GM19455 (cell line): ENCODE measurements around the gene LRFN3.
"Not testable (repeated sequence)": the region's sequence is repeated elsewhere in the genome, so short reads cannot be mapped to it uniquely, and the experiment has no call there.

ENCODE experiments used
- ATAC-seq: cut with Tn5 transposase; IDR thresholded peaks from one replicate; pipeline ENCODE4 v1.9.1; 2021; ENCODE audit not compliant: unreplicated experiment

The LRFN3 gene

DNA sequence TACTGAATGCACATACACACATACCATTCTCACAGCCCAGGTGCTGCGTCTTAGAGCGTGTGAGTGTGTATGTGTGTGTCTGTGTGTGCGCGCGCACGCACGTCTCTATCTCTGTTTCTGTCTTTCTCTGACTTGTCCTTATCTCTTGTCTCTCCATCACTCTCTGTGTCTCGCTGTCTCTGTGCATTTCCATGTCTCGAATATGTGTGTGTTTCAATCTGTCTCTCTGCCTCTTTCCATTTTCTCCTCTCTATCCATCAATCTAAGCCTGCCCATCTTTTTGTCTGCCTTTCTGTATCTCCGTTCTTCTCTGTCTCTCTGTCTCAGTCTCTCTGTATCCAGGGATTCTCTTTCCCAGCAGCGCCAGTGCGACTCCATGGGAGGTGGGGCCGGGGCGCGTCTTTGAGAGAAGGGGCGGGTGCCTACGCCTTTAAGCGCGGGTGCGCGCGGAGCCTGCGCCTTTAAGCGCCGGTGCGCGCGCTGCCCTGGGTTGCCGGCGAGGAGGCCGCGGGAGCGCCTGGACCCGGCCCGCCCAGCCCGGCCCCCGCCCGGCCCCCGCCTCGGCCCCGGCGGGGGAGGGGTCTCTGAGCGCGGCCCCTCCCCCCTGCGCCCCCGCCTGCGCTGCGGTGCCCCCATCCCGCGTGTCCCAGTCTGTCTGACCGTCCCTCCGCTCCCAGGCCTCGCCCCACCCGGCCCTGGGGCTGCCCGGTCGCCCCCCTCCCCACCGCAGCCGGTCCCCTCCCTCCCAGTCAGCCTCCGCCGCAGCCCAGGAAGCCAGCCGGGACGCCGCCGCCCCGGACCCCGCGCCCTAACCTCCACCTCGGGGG is at the start of gene LRFN3:
TSS of gene LRFN3 (plus strand) at position 464 of the 827 bp plus-strand sequence. CDS start 3,052 bp downstream, outside the sequence.
- ATAC-seq, result no peak

- ATAC-seq, result no peak
Observed at GRCh38 chr19:35887197-35887596, 49.0 kb upstream of the LRFN3 start.

GRCh38 chr19:35888398-35888797 is 47.8 kb upstream of the LRFN3 start:
- no peak for ATAC-seq

GRCh38 chr19:35889370-35890112 is 46.6 kb upstream of the LRFN3 start:
- no peak for ATAC-seq

DNA sequence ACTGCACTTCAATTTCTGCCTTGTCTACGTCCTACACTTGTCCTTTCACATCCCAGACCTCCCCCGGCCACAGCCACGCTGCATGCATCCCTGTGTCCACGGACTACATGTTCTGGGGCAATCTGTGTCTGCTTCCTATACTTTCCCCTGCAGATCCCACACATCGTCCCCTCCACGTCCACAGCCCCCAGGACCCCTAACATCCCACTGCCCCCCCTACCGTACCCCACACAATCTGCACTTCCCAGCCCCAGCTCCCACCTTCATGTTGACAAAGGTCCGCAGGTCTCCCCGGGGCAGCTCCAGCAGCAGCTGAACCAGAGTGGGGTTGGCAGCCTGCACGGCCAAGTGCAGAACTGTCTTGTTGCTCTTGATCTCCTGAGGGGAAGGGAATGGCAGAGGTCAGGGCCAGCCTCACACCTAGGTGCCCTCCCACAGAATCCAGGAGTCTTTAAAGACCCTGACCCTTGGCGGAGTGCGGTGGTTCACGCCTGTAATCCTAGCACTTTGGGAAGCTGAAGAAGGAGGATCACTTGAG is 46.0 kb upstream of the LRFN3 start:
- no peak for ATAC-seq

DNA sequence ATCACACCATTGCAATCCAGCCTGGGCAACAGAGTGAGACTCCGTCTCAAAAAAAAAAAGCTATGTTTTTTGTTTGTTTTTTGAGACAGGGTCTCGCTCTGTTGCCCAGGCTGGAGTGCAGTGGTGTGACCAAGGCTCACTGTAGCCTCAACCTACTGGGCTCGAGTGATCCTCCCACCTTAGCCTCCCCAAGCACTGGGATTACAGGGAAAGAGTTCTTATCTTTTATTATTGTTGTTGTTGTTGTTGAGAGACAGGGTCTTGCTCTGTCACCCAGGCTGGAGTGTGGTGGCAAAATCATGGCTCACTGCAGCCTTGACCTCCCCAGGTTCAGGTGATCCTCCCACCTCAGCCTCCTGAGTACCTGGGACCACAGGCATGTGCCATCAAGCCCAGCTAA is 44.4 kb upstream of the LRFN3 start:
- ATAC-seq, result not testable (repeated sequence)

GRCh38 chr19:35894342-35894741 is 41.8 kb upstream of the LRFN3 start:
- ATAC-seq, result no peak

GRCh38 chr19:35895911-35896642 is 40.1 kb upstream of the LRFN3 start:
- ATAC-seq, result no peak

- no peak for ATAC-seq
Observed at GRCh38 chr19:35896643-35897040, 39.5 kb upstream of the LRFN3 start.

DNA sequence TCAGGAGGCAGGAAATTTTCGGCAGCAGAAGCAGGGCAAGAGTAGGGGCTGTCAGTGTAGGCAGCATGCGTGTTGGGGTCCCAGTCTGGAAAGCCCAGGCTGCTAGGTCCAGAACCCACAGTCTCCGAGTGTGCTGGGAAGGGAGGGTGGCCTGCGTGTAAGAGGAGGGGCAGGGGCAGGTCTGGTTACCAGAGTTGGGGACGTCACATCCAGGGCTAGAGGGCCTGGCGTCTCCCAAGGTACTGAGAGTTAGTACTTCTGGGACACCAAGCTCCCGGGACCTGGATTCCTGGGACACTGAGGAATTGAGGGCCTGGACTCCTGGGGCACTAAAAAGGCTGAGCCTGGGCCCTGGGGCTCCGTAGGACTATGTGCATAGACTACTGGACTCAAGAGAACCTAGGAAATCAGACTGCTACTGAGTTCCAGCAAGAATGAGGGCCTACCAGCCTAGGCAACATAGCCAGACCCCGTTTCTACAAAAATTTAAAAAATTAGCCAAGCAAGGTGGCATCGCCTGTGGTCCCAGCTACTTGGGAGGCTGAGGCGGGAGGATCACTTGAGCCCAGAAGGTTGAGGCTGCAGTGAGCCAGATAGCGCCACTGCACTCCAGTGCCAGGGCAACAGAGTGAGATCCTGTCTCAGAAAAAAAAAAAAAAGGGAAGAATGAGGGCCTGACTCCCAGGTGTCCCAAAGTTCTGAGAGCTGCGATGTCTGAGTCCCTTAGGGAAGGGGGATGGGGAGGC is 38.3 kb upstream of the LRFN3 start:
- ATAC-seq, result no peak

DNA sequence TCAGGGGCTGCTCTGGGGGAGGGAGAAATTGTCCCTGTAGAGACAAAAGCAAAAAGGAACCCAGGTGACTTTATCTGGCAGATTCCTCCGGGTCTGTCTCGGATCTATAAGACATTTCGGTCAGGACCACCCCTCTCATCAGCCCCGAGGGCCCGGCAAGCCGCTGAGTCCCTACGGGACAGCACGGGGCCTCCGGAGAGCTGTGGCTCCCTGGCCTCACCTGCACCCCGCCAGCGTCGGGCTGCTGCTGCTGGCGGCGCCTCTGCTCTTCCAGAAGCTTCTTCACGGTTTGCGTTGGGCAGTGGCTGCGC is 37.7 kb upstream of the LRFN3 start:
- ATAC-seq, result no peak

DNA sequence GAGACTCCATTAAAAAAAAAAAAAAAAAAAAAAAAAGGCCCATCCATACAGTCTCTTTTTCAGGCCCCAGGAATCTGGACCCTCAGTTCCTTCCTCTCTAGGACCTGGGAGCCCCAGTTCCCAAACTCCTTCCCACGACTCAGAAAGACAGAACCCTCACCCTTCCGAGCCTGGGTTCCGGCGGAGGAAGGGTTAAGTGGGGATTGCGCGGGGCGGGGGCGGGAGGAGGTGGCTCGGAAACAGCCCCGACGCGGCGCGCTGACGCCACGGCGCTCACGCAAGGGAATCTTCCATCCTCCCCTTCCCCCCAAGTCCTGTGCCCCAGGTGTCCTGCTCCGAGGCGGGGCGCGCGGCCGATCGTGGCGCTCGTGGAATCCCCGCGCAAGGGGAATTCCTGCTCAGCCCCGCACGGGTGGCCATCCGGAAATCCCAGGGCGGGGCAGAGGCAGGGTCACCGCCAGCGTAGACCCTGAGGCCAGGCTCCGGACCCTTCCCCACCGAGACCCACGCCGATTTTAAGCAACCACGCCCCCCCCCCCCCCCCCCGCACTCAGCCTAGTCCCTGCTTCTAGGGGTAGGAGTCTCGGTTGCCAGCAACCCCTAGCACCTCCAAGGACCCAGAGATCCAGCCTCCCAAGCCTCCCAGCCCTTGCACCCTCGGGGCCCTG is 36.5 kb upstream of the LRFN3 start:
- peak; percentile 34 for ATAC-seq

DNA sequence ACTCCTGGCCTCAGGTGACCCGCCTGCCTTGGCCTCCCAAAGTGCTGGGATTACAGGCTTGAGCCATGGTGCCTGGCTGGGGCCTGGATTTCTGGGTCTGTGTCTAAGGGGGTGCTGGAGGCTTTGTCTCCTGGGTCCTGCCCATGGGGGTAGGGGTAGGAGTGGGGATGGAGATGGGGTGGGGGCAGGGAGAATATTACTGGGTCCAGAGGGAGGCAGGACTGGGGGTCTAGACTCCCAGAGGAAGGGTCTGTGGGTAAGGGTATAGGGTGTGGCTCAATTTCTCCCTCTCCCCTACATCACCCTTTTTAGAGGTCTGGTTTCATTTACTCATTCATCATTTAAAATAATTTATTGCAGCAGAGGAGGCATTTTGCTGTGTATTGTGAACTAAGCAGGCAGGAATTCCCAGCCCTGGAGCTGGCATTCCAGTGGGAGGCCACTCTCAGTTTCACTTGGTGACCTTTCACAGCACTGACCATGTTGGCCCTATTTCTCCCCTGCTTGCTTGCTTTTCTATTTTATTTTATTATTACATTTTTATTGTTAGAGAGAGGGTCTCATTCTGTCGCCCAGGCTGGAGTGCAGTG is 35.0 kb upstream of the LRFN3 start:
- ATAC-seq, result no peak

GRCh38 chr19:35901854-35902661 is 34.1 kb upstream of the LRFN3 start, which contains the start of gene HCST:
Gene HCST, plus strand, starts transcription at chr19:35902529. Its CDS starts 65 bp downstream, at chr19:35902594.
- no peak for ATAC-seq

GRCh38 chr19:35902870-35903475 is 33.2 kb upstream of the LRFN3 start:
- ATAC-seq, result no peak

DNA sequence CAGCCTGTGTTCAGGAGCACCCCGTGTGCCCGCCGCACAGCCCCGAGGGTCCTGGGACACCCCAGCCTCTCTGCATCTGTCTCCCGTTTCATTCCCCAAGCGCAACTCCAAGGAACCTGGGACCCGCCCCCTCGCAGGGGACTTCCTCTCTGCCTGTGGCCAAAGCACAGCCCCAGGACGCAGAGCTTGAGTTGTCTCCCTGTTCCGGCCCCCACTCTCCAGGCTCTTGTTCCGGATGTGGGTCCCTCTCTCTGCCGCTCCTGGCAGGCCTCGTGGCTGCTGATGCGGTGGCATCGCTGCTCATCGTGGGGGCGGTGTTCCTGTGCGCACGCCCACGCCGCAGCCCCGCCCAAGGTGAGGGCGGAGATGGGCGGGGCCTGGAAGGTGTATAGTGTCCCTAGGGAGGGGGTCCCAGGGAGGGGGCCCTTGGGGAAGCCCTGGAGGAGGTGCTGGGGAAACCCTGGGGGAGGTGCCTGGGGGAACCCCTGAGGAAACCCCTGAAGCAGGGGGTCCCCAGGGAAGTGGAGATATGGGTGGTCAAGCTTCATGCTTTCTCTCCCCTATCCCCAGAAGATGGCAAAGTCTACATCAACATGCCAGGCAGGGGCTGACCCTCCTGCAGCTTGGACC is 32.5 kb upstream of the LRFN3 start:
- no peak for ATAC-seq

GRCh38 chr19:35904311-35905068 is 31.7 kb upstream of the LRFN3 start:
- no peak for ATAC-seq
